Measurements from ENCODE around the gene RAD51B. TPM values are rescaled to one million over a fixed set of nuclear protein-coding genes. Genes with fewer than 3 reads are reported as not detected.
"Not testable (repeated sequence)": the region's sequence is repeated elsewhere in the genome, so short reads cannot be mapped to it uniquely, and the experiment has no call there.

Gene RAD51B
- total and polyA plus RNA-seq, 2 donors (not counting 1 experiment from before 2014, with no cell fraction given) = 4.6 to 16.3 TPM

GRCh38 chr14:68762953-68763764, 943.6 kb downstream of the RAD51B start:
- H3K79me2 ChIP-seq (ENCODE audit: control insufficient read depth, insufficient read depth, low read length) = no peaks in the 10 kb centered on the region
- H3K27me3 ChIP-seq (ENCODE audit: control insufficient read depth, insufficient read depth, low read length) = no peaks in the 10 kb centered on the region
- H3K4me2 ChIP-seq (ENCODE audit: extremely low read depth, insufficient read depth, low read length) = peak overlapping the region; percentile 45
- no peaks in the 10 kb centered on the region for H4K20me1 ChIP-seq (ENCODE audit: control insufficient read depth, extremely low read depth, insufficient read depth, low read length)
- H2AFZ ChIP-seq (ENCODE audit: low read length) = peak overlapping the region; percentile 29
- H3K9me3 ChIP-seq (ENCODE audit: control insufficient read depth, insufficient read depth, low read depth, low read length) = no peaks in the 10 kb centered on the region
- no peak overlapping the region for H3K9ac ChIP-seq (ENCODE audit: insufficient read depth, low read length)
- H3K36me3 ChIP-seq (ENCODE audit: control insufficient read depth, insufficient read depth, low read length) = no peaks in the 10 kb centered on the region
- TF ChIP-seq EZH2 (IDR thresholded peaks at IDR 0.05; ENCODE audit: low read length, missing control alignments) (no peak), CTCF (conservative IDR thresholded peaks at IDR 0.05 in 1 of 2, IDR thresholded peaks at IDR 0.05 in 1 of 2; ENCODE audit: low read depth in 1 of 2, low read length in 2 of 2) (no peak)
- H3K4me3 ChIP-seq (replicated peaks in 1 of 4; ENCODE audit: control extremely low read depth in 1 of 4, insufficient read depth in 1 of 4, low read depth in 3 of 4, low read length in 4 of 4) = no peak overlapping the region
- peak in 1 of 2 donors; percentile 75 for DNase-seq (ENCODE audit: low read depth in 2 of 2)
- H3K27ac ChIP-seq (ENCODE audit: insufficient read depth, low read length) = no peak overlapping the region
- peaks cover 5% of the 10 kb centered on the region for H3K4me1 ChIP-seq (ENCODE audit: control insufficient read depth, extremely low read depth, insufficient read depth, low read length)

GRCh38 chr14:68763843-68764242, 944.3 kb downstream of the RAD51B start:
- H3K9ac ChIP-seq (ENCODE audit: insufficient read depth, low read length); H2AFZ ChIP-seq (ENCODE audit: low read length); H3K27me3 ChIP-seq (ENCODE audit: control insufficient read depth, insufficient read depth, low read length); H3K9me3 ChIP-seq (ENCODE audit: control insufficient read depth, insufficient read depth, low read depth, low read length); H3K27ac ChIP-seq (ENCODE audit: insufficient read depth, low read length); H3K4me3 ChIP-seq (replicated peaks in 1 of 4; ENCODE audit: control extremely low read depth in 1 of 4, insufficient read depth in 1 of 4, low read depth in 3 of 4, low read length in 4 of 4); DNase-seq (ENCODE audit: low read depth in 2 of 2); H3K79me2 ChIP-seq (ENCODE audit: control insufficient read depth, insufficient read depth, low read length); H3K4me1 ChIP-seq (ENCODE audit: control insufficient read depth, extremely low read depth, insufficient read depth, low read length); H4K20me1 ChIP-seq (ENCODE audit: control insufficient read depth, extremely low read depth, insufficient read depth, low read length); H3K36me3 ChIP-seq (ENCODE audit: control insufficient read depth, insufficient read depth, low read length): not testable (repeated sequence)
- H3K4me2 ChIP-seq (ENCODE audit: extremely low read depth, insufficient read depth, low read length) = peak overlapping the region; percentile 59

- Histone ChIP-seq H3K4me1 (ENCODE audit: control insufficient read depth, extremely low read depth, insufficient read depth, low read length) (peaks cover 5% of the 10 kb centered on the region), H3K9ac (ENCODE audit: insufficient read depth, low read length) (no peak overlapping the region), H4K20me1 (ENCODE audit: control insufficient read depth, extremely low read depth, insufficient read depth, low read length) (no peaks in the 10 kb centered on the region), H2AFZ (ENCODE audit: low read length) (no peak overlapping the region), H3K36me3 (ENCODE audit: control insufficient read depth, insufficient read depth, low read length) (no peaks in the 10 kb centered on the region), H3K27me3 (ENCODE audit: control insufficient read depth, insufficient read depth, low read length) (no peaks in the 10 kb centered on the region), H3K27ac (ENCODE audit: insufficient read depth, low read length) (no peak overlapping the region), H3K4me2 (ENCODE audit: extremely low read depth, insufficient read depth, low read length) (no peak overlapping the region), H3K4me3 (replicated peaks in 1 of 4; ENCODE audit: control extremely low read depth in 1 of 4, insufficient read depth in 1 of 4, low read depth in 3 of 4, low read length in 4 of 4) (no peak overlapping the region), H3K9me3 (ENCODE audit: control insufficient read depth, insufficient read depth, low read depth, low read length) (no peaks in the 10 kb centered on the region), H3K79me2 (ENCODE audit: control insufficient read depth, insufficient read depth, low read length) (no peaks in the 10 kb centered on the region)
- DNase-seq (ENCODE audit: low read depth in 2 of 2) = no peak
- TF ChIP-seq CTCF (conservative IDR thresholded peaks at IDR 0.05 in 1 of 2, IDR thresholded peaks at IDR 0.05 in 1 of 2; ENCODE audit: low read depth in 1 of 2, low read length in 2 of 2) (no peak), EZH2 (IDR thresholded peaks at IDR 0.05; ENCODE audit: low read length, missing control alignments) (no peak)
These were observed 947.0 kb downstream of the RAD51B start for GRCh38 chr14:68766299-68767247.
